Testis (tissue), 3 donors: ENCODE measurements around the gene OAS1. TPM values are rescaled to one million over a fixed set of nuclear protein-coding genes. Genes with fewer than 3 reads are reported as not detected.
A peak's percentile ranks its signal among the peaks of the same experiment; 100 is the strongest.

Experiments used
- DNase-seq: peaks from one replicate; pipeline ENCODE4 v3.0.0-alpha.2; 2019
- H3K27ac ChIP-seq, 2 donors: fragments of 200-600 bp; sonication (generic); one replicate each; pipeline ENCODE4 v1.5.1; 2019
- H3K27me3 ChIP-seq: fragments of 200-600 bp; sonication (generic); one replicate; pipeline ENCODE4 v1.5.1; 2019
- H3K36me3 ChIP-seq: fragments of 200-600 bp; sonication (generic); one replicate; pipeline ENCODE4 v1.5.1; 2017; ENCODE audit warnings: low read depth; ENCODE audit errors: missing control alignments
- H3K4me1 ChIP-seq: fragments of 200-600 bp; sonication (generic); one replicate; pipeline ENCODE4 v1.5.1; 2019
- H3K4me3 ChIP-seq, 2 donors: fragments of 200-600 bp; sonication (generic); one replicate each; pipeline ENCODE4 v1.5.1; 2017 to 2019
- H3K9me3 ChIP-seq: fragments of 200-600 bp; sonication (generic); one replicate; pipeline ENCODE4 v1.5.1; 2017
- CTCF ChIP-seq, 3 experiments: fragments of 450-650 bp in 2 of 3; fragments of 200-600 bp in 1 of 3; sonication (generic) in 1 of 3; IDR thresholded peaks; one replicate each; pipeline ENCODE4 v1.5.1; 2016 to 2019; ENCODE audit warnings: antibody characterized with exemption in 3 of 3, mild to moderate bottlenecking in 2 of 3, moderate library complexity in 1 of 3
- POLR2A ChIP-seq: fragments of 450-650 bp; IDR thresholded peaks from one replicate; pipeline ENCODE4 v1.6.1; 2017; ENCODE audit warnings: antibody characterized with exemption, mild to moderate bottlenecking, moderate library complexity
- WGBS, 2 donors: methylation state at CpG; one replicate each; pipeline ENCODE4 v1.1.5; 2018; 5-methylcytosine and 5-hydroxymethylcytosine counted together
- intact Hi-C: fragments of 100-400 bp; cut with DNase I; formaldehyde crosslinking; loops from one replicate; pipeline ENCODE4 v1.15.1; 2023; ENCODE audit warnings: low total_unique reads
- polyA plus RNA-seq: library from polyadenylated mRNA; stranded (reverse); fragments of 350-450 nt; fragmentation: Illumina TruSeq; extraction: RNeasy Lipid Tissue Mini Kit (QIAGEN cat#74804); gene quantifications from one replicate; pipeline ENCODE4 v1.2.3, GENCODE V29; 2014; ENCODE audit warnings: low read depth, low replicate concordance; ENCODE audit not compliant: insufficient read depth
- total RNA-seq, 2 donors: library from RNA; depleted of rRNA; stranded (reverse); fragments of >200 nt; gene quantifications; one replicate each; pipeline ENCODE4 v1.2.3, GENCODE V29; 2016

The OAS1 gene
- total and polyA plus RNA-seq, 3 donors from 2014 or later = 7.8 to 13.8 (median 13.7) TPM

DNA sequence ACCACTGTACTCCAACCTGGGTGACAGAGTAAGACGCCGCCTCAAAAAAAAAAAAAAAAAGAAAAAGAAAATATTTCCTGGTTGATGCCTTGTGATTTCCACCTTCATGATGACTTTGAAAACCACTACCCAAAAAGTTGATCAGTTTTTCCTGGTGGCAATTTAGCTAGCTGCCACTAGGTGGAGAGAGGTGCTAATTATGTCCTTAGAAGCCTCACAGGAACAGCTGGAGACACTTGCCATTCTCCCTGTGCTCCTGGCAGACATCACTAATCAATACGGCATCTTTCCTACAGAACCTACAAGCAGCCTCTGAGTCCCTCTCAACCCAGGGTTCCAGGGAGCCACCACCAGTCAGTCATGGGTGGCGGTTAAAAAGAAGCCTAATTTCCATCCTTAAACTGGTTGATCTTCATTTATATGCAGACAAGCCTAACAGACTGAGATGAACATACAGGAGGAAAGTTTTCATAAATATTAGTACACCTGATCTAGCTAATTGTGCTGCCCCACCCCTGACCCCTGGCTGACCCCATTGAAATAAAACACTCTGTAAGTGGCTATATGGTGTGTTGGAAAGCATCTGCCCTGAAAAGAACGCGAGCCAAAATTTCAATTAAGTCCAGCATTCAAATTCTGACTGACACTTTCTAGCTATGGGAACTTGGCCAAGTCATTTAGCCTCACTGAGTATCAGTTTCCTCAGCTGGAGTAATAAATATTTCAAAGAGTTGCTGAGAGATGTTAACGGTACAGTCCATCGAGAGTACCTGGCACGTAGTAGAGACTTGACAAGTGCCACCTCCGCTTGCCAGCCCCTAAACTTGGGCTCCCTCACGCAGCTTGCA lies 6.2 kb upstream of the OAS1 start:
- Histone ChIP-seq H3K27me3 (no peaks in the 10 kb centered on the region), H3K4me1 (peaks cover 2% of the 10 kb centered on the region), H3K27ac (no peak overlapping the region), H3K9me3 (no peaks in the 10 kb centered on the region), H3K4me3 (no peak overlapping the region), H3K36me3 (no peaks in the 10 kb centered on the region)
- intact Hi-C loops = no loop called here
- TF ChIP-seq POLR2A = no peak
- peak; percentile 23 to 59 (median 58) for TF ChIP-seq CTCF (IDR thresholded peaks at IDR 0.05)
- 90 to 95% methylated on average over 11 of the region's 11 CpGs for WGBS, 2 donors
- DNase-seq = peak; percentile 58

- DNase-seq = no peak
- Histone ChIP-seq H3K27me3 (no peaks in the 10 kb centered on the region), H3K9me3 (no peaks in the 10 kb centered on the region), H3K4me3 (no peak overlapping the region), H3K27ac (no peak overlapping the region), H3K4me1 (peaks cover 8% of the 10 kb centered on the region), H3K36me3 (no peaks in the 10 kb centered on the region)
- intact Hi-C loops = no loop called here
- TF ChIP-seq POLR2A = no peak
- TF ChIP-seq CTCF (IDR thresholded peaks at IDR 0.05) = no peak
- 97 to 100% methylated on average over 2 of the region's 2 CpGs for WGBS, 2 donors
These were observed 5.5 kb upstream of the OAS1 start for GRCh38 chr12:112901271-112901670.

GRCh38 chr12:112904571-112904970 lies 2.2 kb upstream of the OAS1 start:
- Histone ChIP-seq H3K36me3 (no peaks in the 10 kb centered on the region), H3K27ac (no peak overlapping the region)
- intact Hi-C loops = no loop called here

DNA sequence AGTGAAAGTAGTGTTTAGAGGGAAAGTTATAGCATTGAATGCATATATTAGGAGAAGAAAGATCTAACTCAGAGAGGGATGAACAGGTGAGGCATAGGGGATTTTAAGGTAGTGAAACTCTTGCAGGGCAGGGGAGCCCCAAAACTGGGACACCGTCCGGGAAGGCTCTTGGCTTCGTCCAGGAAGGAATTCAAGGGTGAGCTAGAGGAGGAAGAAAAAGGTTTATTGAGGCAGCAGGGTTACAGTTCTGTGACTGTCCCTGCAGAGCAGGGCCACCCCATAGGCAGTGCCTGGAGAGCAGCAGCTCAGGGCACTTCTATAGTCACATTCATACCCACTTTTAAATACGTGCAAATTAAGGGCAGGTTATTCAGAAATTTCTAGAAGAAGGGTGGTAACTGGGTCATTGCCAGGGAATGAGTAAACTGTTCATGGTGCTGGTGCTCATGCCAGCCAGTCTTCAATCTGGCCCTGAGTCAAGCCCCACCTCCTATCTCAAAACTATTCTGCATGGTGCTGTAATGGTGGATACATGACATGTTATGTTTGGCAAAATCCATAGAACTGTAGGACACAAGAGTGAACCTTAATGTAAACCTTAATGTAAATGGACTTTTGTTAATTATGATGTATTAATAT lies 1.2 kb upstream of the OAS1 start:
- intact Hi-C loops = no loop called here
- peaks cover 17% of the 10 kb centered on the region for H3K4me1 ChIP-seq

More at GRCh38 chr12:112904571-112904970, 2.2 kb upstream of the OAS1 start:
- no peak overlapping the region for H3K4me3 ChIP-seq
- TF ChIP-seq POLR2A (no peak), CTCF (IDR thresholded peaks at IDR 0.05) (no peak)
- no peak for DNase-seq
- peaks cover 17% of the 10 kb centered on the region for H3K4me1 ChIP-seq
- no peaks in the 10 kb centered on the region for H3K27me3 ChIP-seq
- H3K9me3 ChIP-seq = no peaks in the 10 kb centered on the region

More for the DNA sequence above, 1.2 kb upstream of the OAS1 start:
- no peaks in the 10 kb centered on the region for H3K9me3 ChIP-seq
- no peak overlapping the region for H3K4me3 ChIP-seq
- whole genome bisulfite sequencing, 2 donors = 80% methylated on average over 4 of the region's 4 CpGs
- no peak for TF ChIP-seq CTCF (IDR thresholded peaks at IDR 0.05)
- no peak for TF ChIP-seq POLR2A
- H3K27me3 ChIP-seq = no peaks in the 10 kb centered on the region
- peak; percentile 39 for DNase-seq
- H3K27ac ChIP-seq = no peak overlapping the region
- H3K36me3 ChIP-seq = no peaks in the 10 kb centered on the region
